GM21737 (cell line): ENCODE measurements around the gene F10.

ENCODE experiments used
- ATAC-seq: cut with Tn5 transposase; IDR thresholded peaks from one replicate; pipeline ENCODE4 v1.9.1; 2021; ENCODE audit warnings: mild to moderate bottlenecking, moderate library complexity; ENCODE audit not compliant: unreplicated experiment

The F10 gene

DNA sequence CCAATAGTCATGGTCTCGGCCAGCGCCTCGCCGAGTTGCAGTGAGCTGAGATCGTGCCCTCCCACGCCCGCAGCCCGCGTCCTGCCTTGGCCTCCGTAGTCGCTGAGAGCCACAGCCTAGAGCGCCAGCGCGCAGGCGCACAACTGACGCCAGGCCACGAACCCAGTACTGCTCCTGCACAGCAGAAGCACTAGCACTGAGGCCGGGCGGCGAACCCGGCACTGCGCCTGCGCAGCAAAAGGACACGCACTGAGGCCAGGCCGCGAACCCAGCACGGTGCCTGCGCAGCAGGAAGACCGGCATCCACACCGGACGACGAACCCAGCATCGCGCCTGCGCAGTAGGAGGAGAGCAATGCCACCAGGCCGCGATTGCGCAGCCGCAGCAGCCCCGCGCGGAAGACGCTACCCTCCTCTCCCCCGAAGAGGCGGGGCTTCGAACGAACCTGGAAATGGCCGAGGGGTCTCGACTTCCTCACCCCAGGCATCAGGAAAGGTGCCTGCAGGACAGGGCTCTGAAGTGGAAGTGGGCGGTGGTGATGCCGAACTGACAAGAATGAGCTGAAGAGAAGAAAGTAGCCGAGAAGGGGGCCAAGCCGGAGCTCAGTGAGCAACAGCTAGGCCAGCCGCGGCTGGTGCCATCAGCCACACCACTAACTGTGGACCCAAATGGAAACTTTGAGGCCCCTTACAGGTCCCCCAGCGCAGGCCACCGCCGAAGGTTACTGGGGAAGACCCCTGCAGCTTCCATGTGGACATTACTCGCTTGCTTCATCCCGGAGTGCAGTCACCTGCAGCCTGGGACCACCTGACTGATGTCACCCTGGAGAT lies 7.5 kb downstream of the F10 start:
- no peak for ATAC-seq

- ATAC-seq = no peak
Measured at GRCh38 chr13:113135281-113135760, 12.7 kb downstream of the F10 start.

DNA sequence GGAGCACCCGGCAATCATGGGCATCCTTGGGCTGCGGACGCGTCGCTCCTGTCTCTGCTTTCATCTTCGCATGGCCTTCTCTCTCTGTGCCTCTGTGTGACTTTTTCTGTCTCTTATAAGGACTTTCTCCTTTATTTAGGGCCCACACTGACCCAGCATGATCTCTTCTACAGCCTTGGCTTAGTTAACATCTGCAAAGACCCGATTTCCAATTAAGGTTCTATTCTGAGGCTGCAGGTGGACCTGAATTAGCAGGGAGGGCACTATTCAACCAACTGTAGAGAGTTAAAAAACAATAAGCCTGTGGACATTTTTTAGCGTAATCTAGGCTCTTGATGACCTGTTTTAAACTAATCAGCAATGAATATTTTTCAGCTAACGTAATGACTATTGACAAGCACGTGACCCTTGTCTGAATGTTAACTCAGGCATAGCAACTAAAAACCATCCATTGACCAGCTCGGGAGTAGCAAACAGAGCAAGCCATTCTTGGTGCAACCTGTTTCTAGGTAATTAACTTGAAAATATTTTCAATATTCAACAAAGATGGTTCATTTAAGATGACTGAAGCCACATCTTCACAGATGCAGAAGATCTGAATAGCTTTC lies 15.2 kb downstream of the F10 start:
- no peak for ATAC-seq

DNA sequence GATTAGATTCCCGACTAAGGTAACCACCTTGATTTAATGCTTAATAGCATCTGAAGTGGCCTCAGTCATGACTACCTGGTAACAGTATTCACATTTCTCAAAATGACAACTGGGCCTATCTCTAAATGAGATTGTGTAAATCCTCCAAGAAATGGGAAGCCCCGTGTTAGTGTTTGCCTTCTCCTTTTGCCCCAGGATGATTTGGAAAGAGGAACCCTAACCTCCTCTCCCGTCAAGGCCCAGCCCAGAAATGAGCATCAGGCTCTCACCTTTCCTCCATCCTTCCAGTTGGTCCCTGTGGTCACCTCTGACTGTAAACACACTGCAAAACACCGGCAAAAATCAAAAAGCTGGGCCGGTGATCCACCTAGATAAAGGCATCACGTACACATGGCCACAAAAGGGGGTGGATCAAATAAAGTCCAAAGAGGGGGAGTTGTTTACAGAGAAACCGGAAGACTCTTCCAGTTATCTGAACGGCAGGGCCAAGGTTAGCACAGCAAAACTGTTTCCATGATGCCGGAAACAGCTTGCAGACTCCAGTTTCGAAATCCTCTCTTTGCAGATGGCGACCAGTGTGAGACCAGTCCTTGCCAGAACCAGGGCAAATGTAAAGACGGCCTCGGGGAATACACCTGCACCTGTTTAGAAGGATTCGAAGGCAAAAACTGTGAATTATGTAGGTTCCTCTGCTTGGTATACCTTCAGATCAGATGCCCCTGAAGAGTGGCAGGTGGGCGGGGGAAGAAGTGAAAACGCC lies 16.4 kb downstream of the F10 start:
- ATAC-seq = no peak

DNA sequence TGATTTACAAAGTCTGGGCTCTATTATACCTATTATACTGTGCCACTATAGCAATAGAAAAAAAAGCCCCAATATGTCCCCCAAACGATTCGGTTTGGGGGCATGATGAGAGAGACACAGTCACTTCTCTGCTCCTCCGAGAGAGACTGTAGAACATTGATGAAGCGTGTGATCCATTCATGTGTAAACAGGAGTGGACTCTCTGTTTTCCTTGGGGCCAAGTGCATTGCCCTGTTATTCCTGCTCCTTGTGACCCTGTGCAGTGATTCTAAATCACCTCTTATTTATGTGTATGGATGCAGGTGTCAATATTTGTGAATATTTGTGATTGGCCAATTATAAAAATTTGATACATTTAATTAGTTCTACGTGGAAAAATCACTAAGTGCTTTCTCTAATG lies 17.0 kb downstream of the F10 start:
- no peak for ATAC-seq

- ATAC-seq = no peak
Measured at GRCh38 chr13:113140677-113141600, 18.3 kb downstream of the F10 start.

DNA sequence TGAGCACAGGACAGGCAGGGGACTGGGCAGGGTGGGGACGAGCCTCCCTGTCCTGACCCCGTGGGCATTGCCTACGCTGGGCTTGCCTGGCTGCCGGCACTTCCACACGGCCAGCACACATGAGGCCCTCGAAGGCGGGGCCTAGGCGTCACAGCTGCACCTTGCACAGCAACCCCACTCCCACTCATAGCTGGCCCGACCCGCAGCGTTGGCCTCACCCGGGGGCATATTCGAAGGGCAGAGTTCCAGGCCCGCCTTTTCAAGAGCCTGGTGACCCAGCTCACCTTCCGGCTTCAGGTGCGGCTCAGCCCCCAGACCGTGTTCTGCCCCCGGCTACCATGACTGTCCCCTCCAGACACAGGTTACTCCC lies 19.0 kb downstream of the F10 start:
- no peak for ATAC-seq

- ATAC-seq = no peak
Measured at GRCh38 chr13:113142876-113143275, 20.3 kb downstream of the F10 start.

- ATAC-seq = no peak
Measured at GRCh38 chr13:113143466-113144254, 21.1 kb downstream of the F10 start.

DNA sequence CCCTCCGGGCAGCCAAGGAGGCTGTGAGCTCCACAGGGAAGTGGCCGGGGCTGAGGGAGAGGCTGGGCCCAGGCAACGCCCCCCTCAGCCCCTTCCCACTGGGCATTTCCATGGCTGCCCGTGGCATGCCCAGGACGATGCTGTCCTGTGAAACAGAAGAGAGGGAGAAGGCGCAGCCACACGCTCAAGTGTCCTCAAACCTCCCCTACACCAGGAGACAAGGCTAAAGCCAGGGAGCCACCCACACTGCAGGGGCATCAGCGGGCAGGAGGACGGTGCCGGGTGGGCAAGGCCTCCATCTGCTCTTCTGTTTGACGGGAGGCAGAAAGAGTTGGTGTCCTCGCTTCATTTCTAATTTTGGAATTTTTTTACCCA lies 21.6 kb downstream of the F10 start:
- no peak for ATAC-seq

GRCh38 chr13:113145496-113145895 lies 22.9 kb downstream of the F10 start:
- no peak for ATAC-seq

DNA sequence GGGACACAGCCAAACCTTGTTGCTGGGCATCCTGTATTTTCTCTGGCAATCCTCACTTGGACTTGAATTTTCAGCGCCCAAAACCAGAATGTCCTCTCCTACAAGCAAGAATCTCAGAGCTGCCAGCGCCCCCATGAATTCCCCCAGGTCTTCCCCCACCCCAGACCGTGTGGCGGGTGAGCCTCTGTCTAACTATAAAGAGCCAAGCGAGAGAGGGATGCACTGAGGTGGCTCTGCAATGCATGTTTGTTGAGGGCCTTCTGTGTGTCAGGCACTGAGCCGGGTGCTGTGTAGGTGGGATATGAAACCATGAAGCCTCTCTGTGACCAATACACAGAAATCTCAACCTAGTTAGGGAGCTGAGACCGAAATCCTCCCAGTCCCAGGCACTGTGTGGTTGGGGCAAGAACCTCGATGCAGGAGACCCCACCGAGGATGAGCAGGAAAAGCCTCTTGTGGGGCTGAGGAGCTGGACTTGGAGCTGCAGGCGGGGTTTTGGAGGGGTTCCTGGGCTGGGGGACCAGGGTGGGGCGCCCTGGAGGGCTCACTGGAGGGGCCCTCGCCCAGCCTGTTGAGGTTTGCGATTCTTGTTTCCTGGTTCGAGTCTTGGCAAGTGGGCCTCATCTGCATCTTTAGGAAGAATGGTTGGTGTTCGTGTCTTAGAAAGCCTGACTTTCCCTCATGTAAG lies 23.5 kb downstream of the F10 start:
- ATAC-seq = no peak

DNA sequence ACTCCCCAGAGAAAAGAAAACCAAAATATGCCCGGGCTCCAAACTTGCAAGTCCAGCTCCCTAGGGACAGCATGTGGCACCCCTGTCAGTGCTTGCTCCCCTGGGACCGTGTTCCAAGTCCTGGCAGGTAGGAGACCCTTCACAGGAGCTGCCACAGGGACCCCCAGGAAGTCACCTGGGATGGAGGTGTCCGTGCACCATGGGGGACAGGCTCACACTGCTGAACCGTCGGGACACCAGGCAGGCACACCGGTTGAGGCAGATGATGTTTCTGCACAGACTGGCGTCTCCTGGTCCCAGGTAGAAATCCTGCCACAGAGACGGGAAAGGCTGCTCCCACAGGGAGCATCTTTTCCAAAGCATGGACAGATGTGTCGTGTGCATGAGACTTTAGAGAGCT lies 24.2 kb downstream of the F10 start:
- no peak for ATAC-seq

GRCh38 chr13:113147206-113147605 lies 24.6 kb downstream of the F10 start:
- no peak for ATAC-seq

GRCh38 chr13:113148407-113148806 lies 25.8 kb downstream of the F10 start:
- no peak for ATAC-seq

DNA sequence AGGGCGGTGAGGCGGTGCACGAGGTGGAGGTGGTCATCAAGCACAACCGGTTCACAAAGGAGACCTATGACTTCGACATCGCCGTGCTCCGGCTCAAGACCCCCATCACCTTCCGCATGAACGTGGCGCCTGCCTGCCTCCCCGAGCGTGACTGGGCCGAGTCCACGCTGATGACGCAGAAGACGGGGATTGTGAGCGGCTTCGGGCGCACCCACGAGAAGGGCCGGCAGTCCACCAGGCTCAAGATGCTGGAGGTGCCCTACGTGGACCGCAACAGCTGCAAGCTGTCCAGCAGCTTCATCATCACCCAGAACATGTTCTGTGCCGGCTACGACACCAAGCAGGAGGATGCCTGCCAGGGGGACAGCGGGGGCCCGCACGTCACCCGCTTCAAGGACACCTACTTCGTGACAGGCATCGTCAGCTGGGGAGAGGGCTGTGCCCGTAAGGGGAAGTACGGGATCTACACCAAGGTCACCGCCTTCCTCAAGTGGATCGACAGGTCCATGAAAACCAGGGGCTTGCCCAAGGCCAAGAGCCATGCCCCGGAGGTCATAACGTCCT lies 26.4 kb downstream of the F10 start:
- ATAC-seq = no peak

DNA sequence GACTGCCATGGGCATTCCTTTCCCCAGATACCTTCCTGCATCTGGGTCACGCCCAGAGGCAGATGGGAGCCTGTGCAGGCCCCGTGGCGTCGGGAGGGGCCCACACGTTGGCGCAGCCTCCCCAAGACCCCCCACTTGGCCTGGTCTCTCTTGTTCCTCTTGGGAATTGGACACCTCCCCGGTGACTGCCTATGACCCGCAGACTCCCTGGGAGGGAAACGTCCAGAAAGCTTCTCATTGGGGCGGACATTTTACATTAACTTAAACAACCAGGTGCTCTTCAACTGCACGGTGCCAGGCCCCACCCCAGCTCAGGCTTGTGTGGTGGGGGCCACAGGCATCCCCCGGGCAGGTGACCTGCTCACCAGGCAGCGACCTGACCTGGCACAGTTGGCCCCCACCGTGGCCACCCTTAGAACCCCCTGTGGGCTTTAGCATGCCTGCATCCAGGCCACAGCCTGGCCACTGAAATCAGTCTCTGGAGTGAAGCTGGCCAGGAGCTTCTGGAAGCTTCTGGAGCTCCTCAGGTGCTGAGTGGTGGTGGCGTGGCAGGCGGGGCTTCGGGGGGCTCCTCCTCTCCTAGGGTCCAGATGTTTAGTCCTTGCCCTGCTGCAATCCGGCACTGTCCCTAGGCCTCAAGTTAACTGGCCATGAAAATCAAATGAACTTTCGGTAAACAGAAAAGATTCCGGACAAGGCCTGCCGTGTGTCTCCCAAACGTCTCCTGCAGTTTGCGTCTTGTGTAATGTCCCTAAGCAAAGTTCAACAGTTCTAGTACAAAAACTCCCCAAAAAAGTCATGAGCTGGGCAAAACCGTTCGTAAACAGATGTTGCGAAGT lies 27.3 kb downstream of the F10 start:
- no peak for ATAC-seq
